HepG2 (cell line): Measurements from ENCODE around the gene ARAP3. TPM values are rescaled to one million over a fixed set of nuclear protein-coding genes. Genes with fewer than 3 reads are reported as not detected.

ENCODE experiments used
- ATAC-seq: fragments of 200-7000 bp; cut with Tn5 transposase; 3 replicates; pipeline ENCODE4 v1.9.1; 2020; ENCODE audit warnings: mild to moderate bottlenecking, moderate library complexity
- BruUV-seq: library from RNA; stranded (reverse); fragments of 400-500 nt; replicated peaks from 2 replicates; lab custom pipeline; 2021; lab: Mats Ljungman, UMichigan
- CTCF ChIA-PET: fragments of 300-600 bp; formaldehyde crosslinking; extraction: SDS; loops from one replicate; lab custom pipeline; 2021; ENCODE audit warnings: low total read pairs, inconsistent platforms, low intra/inter-chr PET ratio; lab: Yijun Ruan, JAX
- POLR2A ChIA-PET: fragments of 350-600 bp; sonication (Branson Sonifier 250); formaldehyde crosslinking; loops from one replicate; lab custom pipeline; 2020; ENCODE audit warnings: antibody characterized with exemption, inconsistent platforms; lab: Yijun Ruan, JAX
- DNase-seq: peaks from one replicate; pipeline ENCODE4 v3.0.0-alpha.2; 2015; ENCODE audit warnings: low spot score
- FAIRE-seq: peaks from 3 replicates; lab custom pipeline; 2011; peaks lifted over from hg19 to GRCh38; lab: Jason Lieb, UNC
- H2AFZ ChIP-seq: one replicate; pipeline ENCODE4 v1.6.1; 2011; ENCODE audit warnings: low read length, inconsistent platforms
- H3K27ac ChIP-seq: fragments of 300-600 bp; 3 replicates; pipeline ENCODE4 v1.8.0; 2011; ENCODE audit warnings: mixed run types, mild to moderate bottlenecking, mixed read lengths, low read length, inconsistent platforms; ENCODE audit not compliant: insufficient read depth; ENCODE audit errors: extremely low read length
- H3K27me3 ChIP-seq, 2 experiments: fragments of 200-600 bp in 1 of 2; 2 replicates in 1 of 2; 3 replicates in 1 of 2; pipeline versions ENCODE4 v1.6.0 to v1.8.0; 2011; ENCODE audit warnings: low read length in 2 of 2, mild to moderate bottlenecking in 2 of 2, moderate library complexity in 2 of 2, inconsistent platforms in 1 of 2; ENCODE audit not compliant: insufficient read depth in 2 of 2, control insufficient read depth in 1 of 2
- H3K36me3 ChIP-seq, 2 experiments: fragments of 200-600 bp in 1 of 2; replicated peaks in 1 of 2; 2 replicates in 1 of 2; 3 replicates in 1 of 2; pipeline versions ENCODE4 v1.5.1 to v1.8.0; 2011; ENCODE audit warnings: low read length in 2 of 2, inconsistent platforms in 1 of 2; ENCODE audit not compliant: insufficient read depth in 2 of 2, control insufficient read depth in 1 of 2
- H3K4me1 ChIP-seq: 2 replicates; pipeline ENCODE4 v1.5.1; 2012; ENCODE audit warnings: low read length, inconsistent platforms; ENCODE audit not compliant: insufficient read depth
- H3K4me2 ChIP-seq: 2 replicates; pipeline ENCODE4 v1.6.0; 2011; ENCODE audit warnings: low read depth, low read length, inconsistent platforms
- H3K4me3 ChIP-seq, 3 experiments: fragments of 200-600 bp in 1 of 3; sonication (generic), shearing (Covaris generic) in 1 of 3; replicated peaks in 1 of 3; 2 replicates each; pipeline ENCODE4 v1.5.1; 2011 to 2016; ENCODE audit warnings: low read length in 3 of 3, inconsistent platforms in 2 of 3, low read depth in 2 of 3, mild to moderate bottlenecking in 2 of 3, control low read depth in 1 of 3, mixed read lengths in 1 of 3; ENCODE audit not compliant: insufficient read depth in 1 of 3
- H3K79me2 ChIP-seq: one replicate; pipeline ENCODE4 v1.6.1; 2011; ENCODE audit warnings: low read length, inconsistent platforms; ENCODE audit not compliant: insufficient read depth
- H3K9ac ChIP-seq: 2 replicates; pipeline ENCODE4 v1.6.0; 2011; ENCODE audit warnings: mild to moderate bottlenecking, low read depth, low read length, inconsistent platforms; ENCODE audit not compliant: insufficient read depth
- H3K9me3 ChIP-seq: 2 replicates; pipeline ENCODE4 v1.5.1; 2012; ENCODE audit warnings: mild to moderate bottlenecking, low read length
- H4K20me1 ChIP-seq: 2 replicates; pipeline ENCODE4 v1.6.0; 2011; ENCODE audit warnings: inconsistent platforms, mild to moderate bottlenecking, low read length, moderate library complexity; ENCODE audit not compliant: insufficient read depth
- AHDC1 ChIP-seq: sonication (generic); formaldehyde crosslinking; IDR thresholded peaks from 2 replicates; pipeline ENCODE4 v1.5.1; 2020; ENCODE audit warnings: mild to moderate bottlenecking, missing genetic modification reagents, borderline replicate concordance
- HOXD1 ChIP-seq: sonication (generic); formaldehyde crosslinking; IDR thresholded peaks from 2 replicates; pipeline ENCODE4 v1.5.0; 2020; ENCODE audit warnings: missing genetic modification reagents
- KIAA2018 ChIP-seq: sonication (generic); formaldehyde crosslinking; IDR thresholded peaks from 2 replicates; pipeline ENCODE4 v1.5.0; 2020; ENCODE audit warnings: mild to moderate bottlenecking, missing genetic modification reagents, borderline replicate concordance
- MTF2 ChIP-seq: sonication (generic); formaldehyde crosslinking; IDR thresholded peaks from 2 replicates; pipeline ENCODE4 v1.5.0; 2020; ENCODE audit warnings: missing genetic modification reagents, borderline replicate concordance
- POLR2G ChIP-seq: fragments of 200-400 bp; formaldehyde crosslinking; IDR thresholded peaks from 2 replicates; pipeline ENCODE4 v1.6.1; 2018; ENCODE audit warnings: mild to moderate bottlenecking, low read depth, low read length, moderate library complexity
- SKI ChIP-seq: fragments of 450-650 bp; IDR thresholded peaks from one replicate; pipeline ENCODE4 v1.6.1; 2018; ENCODE audit warnings: mild to moderate bottlenecking; ENCODE audit not compliant: partially characterized antibody
- SNAPC5 ChIP-seq: sonication (generic); formaldehyde crosslinking; IDR thresholded peaks from 2 replicates; pipeline ENCODE4 v1.8.1; 2023; ENCODE audit warnings: mild to moderate bottlenecking, missing genetic modification reagents, borderline replicate concordance
- WGBS: methylation state at CpG from one replicate; pipeline ENCODE4 v1.1.6; 2017; ENCODE audit warnings: low lambda C conversion rate; 5-methylcytosine and 5-hydroxymethylcytosine counted together
- in situ Hi-C: cut with HindIII; loops from 2 replicates; pipeline ENCODE4 v1.10.0; 2017; ENCODE audit warnings: low pct_unique_long_range_greater_than_20kb; ENCODE audit not compliant: extremely low pct_ligation_motif_present
- intact Hi-C: fragments of 100-400 bp; cut with micrococcal nuclease; formaldehyde crosslinking; loops from one replicate; pipeline ENCODE4 v1.10.0; 2022; ENCODE audit not compliant: unreplicated experiment
- polyA plus RNA-seq, 8 experiments: library from polyadenylated mRNA; depleted of rRNA in 3 of 8; stranded (reverse) in 7 of 8; unstranded in 1 of 8; fragments of >200 nt; fragmentation: Illumina TruSeq in 4 of 8; extraction: Trizol in 4 of 8; gene quantifications; 2 replicates each; pipeline versions ENCODE4 v1.2.1 to v1.2.3, GENCODE V29; 2011 to 2016; ENCODE audit warnings: low read depth in 4 of 8, missing spikeins in 1 of 8, mixed read lengths in 1 of 8; ENCODE audit not compliant: insufficient read depth in 1 of 8
- total RNA-seq, 5 experiments: library from RNA; depleted of rRNA; stranded (reverse); fragments of >200 nt; fragmentation: Illumina TruSeq; extraction: Trizol; gene quantifications; 2 replicates each; pipeline ENCODE4 v1.2.3, GENCODE V29; 2016; ENCODE audit warnings: low read depth in 1 of 5

The ARAP3 gene
- total and polyA plus RNA-seq, 2 of the 13 experiments (the other 11 are each of a cell fraction or from before 2014, with no cell fraction given) = 0.25 TPM; not detected in 1

GRCh38 chr5:141649056-141649688 is 32.9 kb downstream of the ARAP3 start (continued):
- no peak for TF ChIP-seq AHDC1 (CRISPR knock-in tag)
- no peak for TF ChIP-seq MTF2
- TF ChIP-seq SKI = no peak
- TF ChIP-seq HOXD1 (CRISPR knock-in tag) = no peak
- no peak for TF ChIP-seq SNAPC5
- TF ChIP-seq, all 625 proteins: peak for 0

- no peak for ATAC-seq
These were observed 34.2 kb downstream of the ARAP3 start for GRCh38 chr5:141647851-141648250.

More at GRCh38 chr5:141647851-141648250, 34.2 kb downstream of the ARAP3 start:
- in situ Hi-C loops (no loop called here), intact Hi-C loops (no loop called here)
- ChIA-PET CTCF (no interaction called here), POLR2A (interaction anchor here (2.3 kb wide), 1 partner anchor 11 kb away, joined by 9 read pairs; the partner anchor contains the start of genes HDAC3 and RELL2)
- Histone ChIP-seq H3K4me3 (no peak overlapping the region), H3K79me2 (no peaks in the 10 kb centered on the region), H3K9me3 (no peaks in the 10 kb centered on the region), H3K27ac (no peak overlapping the region), H3K27me3 (peaks cover 0 to 3% of the 10 kb centered on the region in 2 experiments; a peak in 2 of 5 replicates), H3K9ac (no peak overlapping the region), H3K36me3 (peaks cover 0 to 10% of the 10 kb centered on the region in 2 experiments; a peak in 1 of 5 replicates), H4K20me1 (no peaks in the 10 kb centered on the region), H3K4me1 (peaks cover 17% of the 10 kb centered on the region), H2AFZ (no peak overlapping the region), H3K4me2 (no peak overlapping the region)
- TF ChIP-seq POLR2G = 0 out of 2 replicates have a peak, but pooled peaks have one; percentile 5
- TF ChIP-seq KIAA2018 (CRISPR knock-in tag) = no peak
- TSS peak; percentile 21 for BruUV-seq
- FAIRE-seq (no peak), DNase-seq (no peak)
- no CpG with 5 or more reads among the region's 3 CpGs for WGBS
